ENCODE results near the gene MORF4L2.
"Not testable (repeated sequence)": the region's sequence is repeated elsewhere in the genome, so short reads cannot be mapped to it uniquely, and the experiment has no call there.

Gene MORF4L2

DNA sequence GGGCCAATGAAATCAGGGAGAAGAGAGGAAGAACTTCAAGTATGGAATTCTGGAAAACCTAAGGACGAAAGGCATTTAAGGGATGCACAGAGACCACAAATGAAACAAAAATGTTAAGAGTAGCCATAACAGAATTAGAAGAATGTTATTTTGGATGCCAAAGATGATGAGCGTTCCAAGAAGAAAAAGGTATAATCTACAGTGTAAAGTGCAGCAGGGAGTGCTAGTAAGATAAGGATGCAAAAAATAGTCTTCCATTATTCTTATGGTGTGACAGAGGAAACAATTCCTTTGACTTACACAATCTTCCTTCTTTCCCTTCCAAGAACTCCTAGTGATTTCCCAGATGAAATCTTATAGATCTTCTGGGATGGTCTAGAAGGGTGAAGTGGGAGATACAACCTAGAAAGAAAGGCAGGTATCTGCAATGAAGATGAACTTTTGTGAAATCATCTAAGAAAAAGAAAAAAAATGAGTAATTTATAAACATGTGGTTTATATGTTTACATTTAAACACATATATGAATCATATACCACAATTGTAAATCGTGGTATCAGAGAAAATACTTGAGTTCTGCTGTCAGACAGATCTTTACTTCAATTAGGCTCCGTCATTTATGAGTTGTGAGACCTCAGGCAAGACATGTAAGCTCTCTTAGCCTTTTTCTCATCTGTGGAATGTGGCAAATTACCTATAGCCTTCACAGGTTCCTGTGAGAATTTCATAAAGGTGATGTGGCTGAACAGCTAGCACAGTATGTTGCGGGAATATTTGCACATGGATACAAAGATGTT, 8.1 kb downstream of the MORF4L2 start:
- no peak for DNase-seq

DNA sequence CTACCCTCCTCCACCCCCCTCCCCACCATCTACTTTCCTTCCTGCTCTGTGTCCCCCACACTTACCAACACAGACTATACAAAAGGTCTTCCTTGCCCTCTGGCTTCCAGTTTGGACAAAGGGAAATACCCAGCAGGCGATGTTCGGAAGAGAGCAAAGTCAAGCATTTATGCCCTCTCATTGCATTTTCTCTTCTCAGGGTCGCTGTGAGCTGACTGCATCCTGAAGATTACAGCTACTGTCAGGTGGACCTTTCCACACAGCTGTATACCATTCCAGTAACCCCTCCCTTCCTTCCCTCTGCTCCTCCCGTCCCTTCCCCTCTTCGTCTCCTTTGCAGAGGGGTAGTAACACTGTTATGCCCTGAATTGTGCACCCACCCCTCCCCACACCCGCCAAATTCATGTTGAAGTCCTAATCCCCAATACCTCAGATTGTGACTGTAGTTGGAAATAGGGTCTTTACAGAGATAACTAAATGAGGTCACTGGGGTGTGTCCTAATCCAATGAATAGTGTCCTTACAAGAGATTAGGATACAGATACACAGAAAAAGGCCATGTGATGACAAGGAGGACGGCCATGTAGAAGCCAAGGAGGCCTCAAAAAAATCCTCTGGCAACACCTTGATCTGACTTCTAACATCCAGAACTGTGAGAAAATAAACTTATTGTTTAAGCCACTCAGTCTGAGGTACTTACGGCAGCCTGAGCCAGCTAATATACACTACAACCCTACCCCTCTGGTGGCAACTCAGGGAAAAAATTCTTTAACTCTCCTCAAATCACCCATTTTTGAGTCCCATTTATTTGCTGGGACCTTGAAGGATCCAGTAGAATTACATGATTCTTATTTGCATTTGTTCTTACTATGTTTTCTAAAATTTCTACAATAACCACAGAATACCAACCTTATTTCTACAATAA, 11.7 kb downstream of the MORF4L2 start:
- no peak for DNase-seq

DNA sequence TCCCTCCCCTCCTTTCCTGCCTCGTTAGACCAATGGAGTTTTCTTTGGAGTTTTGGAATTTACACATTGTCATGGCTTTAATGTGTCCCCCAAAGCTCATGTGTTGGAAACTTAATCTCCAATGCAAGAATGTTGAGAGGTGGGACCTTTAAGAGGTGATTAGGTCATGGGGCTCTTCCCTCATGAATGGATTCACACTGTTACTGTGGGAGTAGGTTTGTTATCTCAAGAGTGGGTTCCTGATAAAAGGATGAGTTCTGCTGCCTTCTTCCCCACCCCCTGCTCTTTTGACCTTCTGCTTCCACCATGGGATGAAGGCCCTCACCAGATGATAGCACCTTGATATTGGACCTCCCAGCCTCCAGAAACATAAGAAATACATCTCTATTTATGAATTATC, 16.8 kb downstream of the MORF4L2 start:
- DNase-seq = no peak

DNA sequence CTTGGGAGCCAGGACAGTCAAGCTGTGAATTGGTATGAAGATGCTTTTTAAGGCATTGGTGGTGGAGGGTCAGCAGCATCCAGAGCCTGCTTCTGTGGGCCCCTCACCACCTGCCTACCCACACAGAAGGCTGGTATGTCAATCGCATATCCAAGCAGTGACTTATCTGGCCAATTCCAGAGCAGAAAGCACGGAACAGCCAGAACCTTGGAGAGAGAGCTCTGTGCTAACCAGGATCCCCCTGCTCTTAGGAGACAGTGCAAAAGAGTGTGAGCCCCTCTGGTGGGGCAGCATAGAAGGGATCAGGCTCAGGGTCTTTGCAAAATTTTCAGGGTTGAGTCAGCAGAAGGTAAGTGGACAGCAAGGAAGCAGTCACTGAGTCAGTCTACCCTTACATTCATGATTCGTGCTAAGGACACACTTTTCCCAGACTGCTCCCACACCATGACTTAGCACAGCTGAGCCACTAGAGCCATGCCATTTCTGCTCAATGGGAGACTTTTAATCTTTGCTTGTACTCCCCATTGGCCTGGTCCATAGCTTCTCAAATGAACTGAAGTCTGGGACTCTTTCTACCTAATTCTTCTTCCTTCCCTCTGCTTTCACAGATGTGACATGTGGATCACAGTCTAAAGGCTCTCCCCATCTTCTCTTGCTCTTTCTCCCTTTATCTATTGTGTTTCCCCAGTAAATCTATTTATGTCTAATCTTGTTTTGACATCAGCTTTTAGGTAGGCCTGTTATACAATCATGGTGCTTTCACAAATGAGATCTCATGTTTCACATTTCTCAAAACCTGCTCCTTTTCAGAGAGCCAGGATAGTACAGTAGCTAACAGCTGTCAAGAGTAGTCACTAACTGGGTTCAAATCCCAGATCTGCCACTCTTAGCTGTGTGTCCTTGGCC, 20.0 kb downstream of the MORF4L2 start:
- DNase-seq = no peak

DNA sequence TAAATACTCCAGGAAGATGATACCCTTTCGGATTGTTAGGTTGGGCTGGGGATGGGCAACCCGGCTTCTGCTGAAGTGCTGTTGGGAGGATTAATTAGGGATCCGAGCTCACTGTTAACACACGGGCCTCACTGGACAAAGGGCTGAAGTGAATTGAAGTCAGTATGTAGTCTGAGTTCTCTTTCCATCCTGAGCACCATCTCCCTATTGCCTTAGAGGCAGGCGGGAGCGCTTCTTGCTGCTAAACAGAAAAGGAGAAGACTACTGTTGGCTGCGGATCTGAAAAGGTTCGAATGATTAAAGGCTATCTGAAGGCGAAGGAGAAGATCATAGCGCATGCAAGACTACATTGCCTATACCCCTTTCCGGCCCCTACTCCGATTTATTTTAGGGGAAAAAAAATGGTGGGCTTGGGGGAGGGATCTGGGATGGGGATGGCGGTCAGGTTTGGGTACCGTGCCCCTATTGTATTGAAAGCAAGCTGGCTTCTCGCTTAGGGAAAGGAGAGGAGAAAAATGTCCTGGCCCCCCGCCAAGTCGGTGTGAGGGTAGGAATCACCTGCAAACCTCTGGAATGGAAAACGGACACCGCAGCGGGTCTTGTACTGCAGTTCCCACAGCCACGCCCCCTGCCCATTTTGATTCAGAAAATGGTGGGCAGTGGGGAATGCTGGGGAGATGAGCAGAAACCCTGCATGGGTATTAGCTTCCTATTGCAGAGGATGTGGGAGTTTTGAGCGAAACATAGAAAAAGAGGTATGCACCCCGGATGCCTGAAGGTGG, 22.3 kb downstream of the MORF4L2 start:
- no peak for DNase-seq

DNA sequence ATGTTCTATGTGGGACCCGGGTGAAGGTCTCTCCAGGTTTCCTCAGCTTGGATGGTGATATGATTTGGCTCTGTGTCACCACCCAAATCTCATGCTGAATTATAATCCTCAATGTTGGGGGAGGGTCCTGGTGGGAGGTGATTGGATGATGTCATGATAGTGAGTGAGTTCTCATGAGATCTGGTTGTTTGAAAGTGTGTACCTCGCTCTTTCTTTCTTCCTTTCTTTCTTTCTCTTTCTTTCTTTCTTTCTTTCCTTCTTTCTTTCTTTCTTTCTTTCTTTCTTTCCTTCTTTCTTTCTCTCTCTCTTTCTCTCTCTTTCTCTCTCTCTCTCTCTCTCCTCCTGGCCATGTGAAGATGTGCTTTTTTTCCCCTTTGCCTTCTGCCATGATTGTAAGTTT, 27.0 kb downstream of the MORF4L2 start:
- not testable (repeated sequence) for DNase-seq

DNA sequence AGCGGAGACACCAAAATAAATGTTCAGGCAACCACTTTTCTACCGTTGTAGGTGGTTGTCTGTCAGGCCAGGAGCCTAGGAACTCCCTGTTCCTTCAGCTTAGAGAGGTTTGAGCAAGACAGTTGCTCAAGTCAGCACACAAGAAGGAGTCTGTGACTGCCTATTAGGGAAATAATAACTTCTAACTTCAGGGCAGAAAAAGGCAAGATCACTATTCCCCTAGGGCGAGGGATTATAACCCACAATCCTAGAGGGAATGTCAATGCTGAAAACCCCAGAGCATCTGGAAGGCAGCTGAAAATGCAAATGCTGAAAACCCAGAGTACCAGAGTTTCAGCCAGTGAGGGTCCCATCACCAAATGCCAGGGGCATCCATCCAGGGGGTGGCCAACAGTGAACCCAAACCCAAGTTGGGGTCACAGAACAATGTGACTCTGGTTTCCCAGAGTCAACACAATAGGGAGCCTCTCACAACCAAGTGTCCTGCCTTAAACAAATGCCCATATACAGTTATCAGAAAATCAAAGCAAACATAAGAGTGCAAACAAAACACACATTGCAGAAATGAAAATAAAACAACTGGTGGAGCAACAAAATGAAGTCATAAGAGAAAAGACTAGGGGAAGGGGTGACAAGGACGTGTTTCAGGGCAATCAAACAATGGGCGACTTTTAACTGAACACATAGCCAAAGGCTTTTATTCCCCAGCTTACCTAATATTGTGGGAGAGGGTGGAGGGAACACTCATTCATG, 27.6 kb downstream of the MORF4L2 start:
- DNase-seq = no peak

DNA sequence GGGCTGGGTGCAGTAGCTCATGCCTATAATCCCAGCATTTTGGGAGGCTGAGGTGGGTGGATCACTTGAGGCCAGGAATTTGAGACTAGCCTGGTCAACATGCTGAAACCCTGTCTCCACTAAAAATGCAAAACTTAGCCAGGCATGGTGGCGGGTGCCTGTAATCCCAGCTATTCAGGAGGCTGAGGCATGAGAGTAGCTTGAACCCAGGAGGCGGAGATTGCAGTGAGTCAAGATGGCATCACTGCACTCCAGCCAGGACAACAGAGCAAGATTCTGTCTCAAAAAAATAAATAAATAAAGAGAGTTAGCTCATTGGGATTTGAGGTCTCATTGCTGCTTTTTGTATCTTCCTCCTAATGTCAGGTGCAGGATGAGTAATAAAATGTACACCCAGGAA, 29.4 kb downstream of the MORF4L2 start:
- DNase-seq = not testable (repeated sequence)

DNA sequence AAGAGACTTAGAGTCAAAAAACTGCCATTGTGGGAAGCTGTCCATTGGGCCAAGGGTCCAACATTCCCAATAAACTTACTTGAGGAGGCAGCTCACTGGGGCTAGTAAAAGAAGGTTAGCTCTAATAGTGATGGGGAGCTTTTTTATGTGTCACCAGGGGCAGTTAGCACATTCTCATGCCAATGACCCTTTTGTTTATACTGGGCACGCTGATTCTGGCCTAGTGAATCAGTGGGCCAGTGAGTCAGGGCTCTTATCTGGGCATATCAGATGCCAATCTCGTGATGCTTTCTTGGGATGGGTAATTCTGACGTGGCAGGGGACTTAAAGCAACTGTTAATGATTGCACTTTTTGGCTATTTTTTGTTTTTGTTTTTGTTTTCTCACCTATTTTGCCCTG, 29.9 kb downstream of the MORF4L2 start:
- DNase-seq = peak; percentile 41

DNA sequence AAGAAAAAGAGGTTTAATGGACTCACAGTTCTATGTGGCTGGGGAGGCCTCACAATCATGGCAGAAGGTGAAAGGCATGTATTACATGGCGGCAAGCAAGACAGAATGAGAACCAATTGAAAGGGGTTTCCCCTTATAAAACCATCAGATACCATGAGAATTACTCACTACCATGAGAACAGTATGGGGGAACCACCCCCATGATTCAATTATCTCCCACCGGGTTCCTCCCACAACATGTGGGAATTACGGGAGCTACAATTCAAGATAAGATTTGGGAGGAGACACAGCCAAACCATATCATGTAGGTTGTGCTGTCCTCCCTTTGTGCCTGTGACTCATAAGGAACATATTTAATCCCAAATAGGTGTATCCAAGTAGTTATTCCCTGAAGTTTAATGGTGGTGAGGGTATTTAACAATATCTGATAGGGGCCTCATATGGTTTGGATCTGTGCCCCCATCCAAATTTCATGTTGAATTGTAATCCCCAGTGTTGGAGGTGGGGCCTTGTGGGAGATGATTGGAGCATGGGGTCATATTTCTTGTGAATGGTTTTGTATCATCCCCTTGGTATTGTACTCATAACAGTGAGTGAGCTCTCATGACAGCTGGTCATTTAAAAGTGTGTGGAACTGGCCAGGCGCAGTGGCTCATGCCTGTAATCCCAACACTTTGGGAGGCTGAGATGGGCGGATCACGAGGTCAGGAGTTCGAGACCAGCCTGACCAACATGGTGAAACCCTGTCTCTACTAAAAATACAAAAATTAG, 31.1 kb downstream of the MORF4L2 start:
- not testable (repeated sequence) for DNase-seq

DNA sequence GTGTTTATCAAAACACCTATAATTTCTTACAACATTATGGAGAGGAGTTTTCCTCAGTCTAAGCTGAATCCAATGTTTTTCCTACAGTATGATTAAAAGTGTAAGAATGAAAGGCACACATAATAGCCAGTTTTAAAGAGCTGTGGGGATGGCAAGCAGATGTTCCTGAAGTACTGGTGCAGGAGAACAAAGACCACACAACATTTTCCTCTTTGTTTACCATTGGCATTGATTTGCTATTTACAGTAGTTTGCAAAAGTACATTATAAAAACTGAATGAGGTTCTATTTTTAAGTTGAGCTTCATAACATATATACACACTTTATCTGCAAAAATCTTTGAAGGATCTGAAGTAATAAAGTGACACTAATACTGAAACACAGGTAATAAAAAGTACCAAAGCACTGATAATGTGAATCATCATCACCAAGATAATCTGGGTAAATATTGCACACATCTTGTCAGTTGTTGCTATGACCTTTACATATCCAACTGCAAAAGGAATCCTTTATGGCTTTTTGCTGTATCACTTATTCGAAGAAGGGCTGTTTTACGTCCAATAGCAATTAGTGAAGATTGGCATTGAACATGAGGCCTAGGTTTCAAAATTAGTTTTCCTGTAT, 35.2 kb downstream of the MORF4L2 start:
- no peak for DNase-seq

DNA sequence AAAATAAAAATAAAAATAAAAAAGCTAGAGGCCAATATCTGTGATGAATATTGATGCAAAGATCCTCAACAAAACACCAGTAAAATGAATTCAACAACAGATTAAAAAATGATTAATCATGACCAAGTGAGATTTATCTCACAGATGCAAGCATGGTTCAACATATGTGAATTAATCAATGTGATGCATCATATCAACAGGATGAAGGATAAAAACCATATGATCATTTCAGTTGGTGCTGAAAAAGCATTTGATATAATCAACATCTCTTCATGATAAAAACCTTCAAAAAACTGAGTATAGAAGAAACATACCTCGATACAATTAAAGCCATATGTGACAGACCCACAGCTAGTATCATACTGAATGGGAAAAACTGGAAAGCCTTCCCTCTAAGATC, 38.9 kb downstream of the MORF4L2 start:
- no peak for DNase-seq

DNA sequence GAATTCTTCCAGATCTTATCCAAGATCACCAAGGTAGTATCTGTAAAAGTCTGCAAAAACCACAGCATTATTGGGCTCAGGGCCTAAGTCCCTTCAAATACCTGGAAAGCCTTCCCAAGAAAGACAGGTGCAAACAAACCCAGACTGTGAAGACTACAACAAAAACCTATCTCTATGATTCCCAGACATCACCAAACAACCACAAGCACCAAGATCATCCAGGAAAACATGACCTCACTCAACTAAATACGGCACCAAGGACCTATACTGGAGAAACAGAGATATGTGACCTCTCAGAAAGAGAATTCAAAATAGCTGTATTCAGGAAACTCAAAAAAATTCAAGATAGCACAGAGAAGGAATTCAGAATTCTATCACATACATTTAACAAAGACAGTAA, 42.4 kb downstream of the MORF4L2 start:
- no peak for DNase-seq

DNA sequence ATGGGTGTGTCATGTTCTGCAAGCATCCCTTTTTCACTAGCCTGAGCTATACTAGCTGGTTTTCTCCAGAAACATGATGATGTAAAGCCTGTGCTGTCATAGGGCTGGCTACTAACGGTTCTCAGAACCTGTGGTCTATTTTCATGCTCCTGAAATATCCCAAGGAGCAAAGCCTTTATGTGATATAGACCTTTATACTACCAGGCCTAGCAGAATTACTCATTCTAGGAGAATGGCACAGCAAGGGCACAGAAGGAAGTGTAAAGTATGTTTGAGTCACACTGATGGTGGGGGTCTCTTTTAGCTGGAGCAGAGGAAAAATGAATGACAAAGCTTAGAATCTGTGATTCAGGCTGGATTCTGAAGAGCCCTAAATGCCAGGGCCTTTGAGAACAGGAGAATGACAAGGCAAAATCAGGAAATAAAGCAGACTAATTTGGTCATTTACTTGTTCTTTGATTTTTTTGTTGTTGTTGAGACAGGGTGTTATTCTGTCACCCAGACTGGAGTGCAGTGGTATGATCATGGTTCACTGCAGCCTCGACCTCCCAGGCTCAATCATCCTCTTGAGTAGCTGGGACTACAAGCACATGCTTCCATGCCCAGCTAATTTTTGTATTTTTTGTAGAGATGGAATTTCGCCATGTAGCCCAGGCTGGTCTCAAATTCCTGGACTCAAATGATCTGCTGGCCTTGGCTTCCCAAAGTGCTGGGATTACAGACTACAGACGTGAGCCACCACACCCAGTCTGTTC, 45.9 kb downstream of the MORF4L2 start:
- peak; percentile 26 for DNase-seq

DNA sequence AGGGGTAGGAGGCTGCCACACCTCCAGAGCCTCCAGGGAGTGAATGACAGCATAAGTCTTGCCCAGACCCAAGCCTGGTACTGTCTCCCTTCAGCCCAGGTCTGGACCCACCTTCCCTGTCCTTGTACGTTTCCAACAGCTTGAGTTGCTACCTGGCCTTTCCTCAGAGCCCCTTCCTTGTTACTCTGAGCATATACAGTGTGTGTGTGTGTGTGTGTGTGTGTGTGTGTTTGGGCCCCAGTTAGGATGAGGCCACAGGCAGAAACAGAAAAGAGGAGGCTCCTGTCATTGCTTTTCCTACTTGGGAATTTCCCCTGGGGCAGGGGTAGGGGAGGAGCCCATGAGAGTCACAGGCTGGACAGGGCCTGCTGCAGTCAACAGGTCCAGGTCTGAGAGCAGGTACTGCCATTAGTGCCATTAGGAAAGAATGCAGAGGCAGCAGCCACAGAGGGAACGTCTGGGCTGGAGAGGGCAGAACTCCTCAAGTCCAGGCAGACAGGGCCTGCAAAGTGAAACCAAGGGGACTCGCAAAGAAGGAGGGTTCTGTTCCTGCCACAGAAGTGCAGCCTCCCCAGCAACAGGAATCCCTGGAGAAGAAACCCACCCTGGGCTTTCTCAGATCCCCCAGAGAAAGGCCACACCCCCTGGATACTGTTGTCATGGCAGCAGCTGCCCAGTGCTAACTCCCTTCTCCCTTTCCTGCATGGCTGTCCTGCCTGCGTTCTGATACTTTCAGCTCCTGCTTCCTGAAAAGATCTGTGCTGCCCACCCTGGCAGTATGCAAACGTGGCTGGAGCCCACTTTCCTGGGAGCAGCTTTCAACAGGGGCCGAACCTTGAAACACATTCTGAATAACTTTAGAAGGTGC, 47.8 kb downstream of the MORF4L2 start:
- DNase-seq = not testable (repeated sequence)

DNA sequence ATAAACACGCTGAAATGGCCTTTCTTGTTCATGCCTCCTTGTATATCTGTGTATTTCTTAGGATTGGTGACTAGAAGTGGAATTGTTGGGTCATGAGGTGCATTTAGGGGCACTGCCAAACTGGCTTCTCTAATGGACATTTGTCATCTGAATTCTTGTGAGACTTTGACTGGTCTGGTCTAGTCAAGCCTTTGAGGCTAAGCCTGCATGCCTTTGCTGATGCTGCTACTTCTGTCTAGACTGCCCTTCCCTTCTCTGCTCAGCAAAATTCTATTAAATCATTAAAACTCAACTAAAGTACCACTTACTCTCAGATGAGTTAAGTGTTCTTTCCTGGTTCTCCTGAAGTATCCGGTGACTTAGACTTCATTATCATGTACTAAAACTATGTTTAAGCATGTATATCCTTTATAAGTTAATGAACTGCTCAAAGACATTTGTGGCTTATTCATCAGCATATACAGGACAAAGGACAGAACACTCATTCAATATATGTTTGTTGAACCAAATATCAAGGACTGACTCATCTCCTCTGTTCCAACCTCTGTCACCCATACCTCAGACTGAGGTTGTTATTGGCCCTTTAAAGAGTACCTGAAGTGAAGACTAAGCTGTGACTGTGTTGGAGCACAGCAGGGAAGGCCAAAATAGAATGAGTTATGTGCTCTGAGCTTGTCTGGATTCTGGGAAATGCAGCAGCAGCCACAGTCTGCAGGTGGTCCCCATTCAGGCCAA, 48.7 kb downstream of the MORF4L2 start:
- DNase-seq = no peak

DNA sequence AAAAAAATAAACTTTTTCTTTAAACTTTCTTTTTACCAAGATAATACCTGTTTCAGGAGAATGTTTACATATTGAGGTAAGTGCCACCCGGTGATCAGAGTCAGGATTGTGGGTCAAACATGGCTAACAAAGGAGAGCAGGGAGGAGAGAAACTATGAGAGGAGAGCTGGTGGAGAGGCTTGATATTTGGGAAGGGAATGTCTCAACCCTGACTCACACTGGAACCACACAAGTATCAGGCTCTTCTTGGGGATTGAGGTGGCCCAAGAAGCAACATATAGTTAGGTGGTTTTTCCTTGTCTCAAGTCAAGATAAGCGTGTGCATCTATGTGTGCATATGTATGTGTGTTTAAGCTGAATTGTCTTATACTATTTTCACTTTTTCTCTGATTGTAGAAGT, 51.1 kb downstream of the MORF4L2 start:
- no peak for DNase-seq

DNA sequence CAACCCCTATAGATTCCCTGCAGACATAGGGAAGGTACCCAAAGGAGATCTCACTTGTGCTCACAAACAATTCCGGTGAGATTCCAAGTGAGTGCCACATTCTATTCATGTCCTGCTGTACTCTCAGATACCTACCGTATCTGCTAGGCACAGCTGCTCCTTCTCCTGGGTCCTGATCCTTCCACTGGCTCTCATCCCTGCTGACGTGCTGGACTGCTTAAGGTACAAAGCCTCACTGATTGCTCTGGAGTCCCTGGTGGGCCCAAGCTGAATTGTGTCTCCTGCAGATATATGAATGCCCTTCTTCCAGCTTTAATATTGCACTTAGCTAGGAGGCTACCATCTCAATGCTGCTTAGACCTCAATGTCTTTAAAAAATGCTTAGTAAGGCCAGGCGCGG, 55.4 kb downstream of the MORF4L2 start:
- no peak for DNase-seq
